GM19351 (cell line): ENCODE data around the gene DOCK3.
"Not testable (repeated sequence)": the region's sequence is repeated elsewhere in the genome, so short reads cannot be mapped to it uniquely, and the experiment has no call there.

Experiments used
- ATAC-seq: cut with Tn5 transposase; IDR thresholded peaks from one replicate; pipeline ENCODE4 v1.9.1; 2021; ENCODE audit warnings: mild to moderate bottlenecking, moderate library complexity; ENCODE audit not compliant: unreplicated experiment

Gene DOCK3

DNA sequence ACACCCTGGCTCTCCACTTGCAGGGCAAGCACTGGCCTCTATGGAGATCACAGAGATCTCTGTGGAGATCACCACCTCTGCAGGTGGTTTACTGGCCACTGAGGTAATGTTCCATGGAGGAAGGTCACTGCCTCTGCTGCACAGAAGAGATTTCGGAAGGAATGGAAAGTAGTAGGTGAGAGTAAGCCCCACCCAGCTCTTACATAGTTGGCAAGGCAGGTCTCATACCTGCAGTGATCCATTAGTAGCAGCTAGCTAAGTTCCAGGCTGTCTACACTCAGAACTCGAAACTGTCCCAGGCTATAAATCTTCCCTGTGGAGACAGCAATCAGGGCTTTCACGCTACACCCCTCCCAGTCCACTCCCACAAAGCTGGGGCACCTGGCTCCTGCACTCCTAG, 516.1 kb downstream of the DOCK3 start:
- no peak for ATAC-seq

DNA sequence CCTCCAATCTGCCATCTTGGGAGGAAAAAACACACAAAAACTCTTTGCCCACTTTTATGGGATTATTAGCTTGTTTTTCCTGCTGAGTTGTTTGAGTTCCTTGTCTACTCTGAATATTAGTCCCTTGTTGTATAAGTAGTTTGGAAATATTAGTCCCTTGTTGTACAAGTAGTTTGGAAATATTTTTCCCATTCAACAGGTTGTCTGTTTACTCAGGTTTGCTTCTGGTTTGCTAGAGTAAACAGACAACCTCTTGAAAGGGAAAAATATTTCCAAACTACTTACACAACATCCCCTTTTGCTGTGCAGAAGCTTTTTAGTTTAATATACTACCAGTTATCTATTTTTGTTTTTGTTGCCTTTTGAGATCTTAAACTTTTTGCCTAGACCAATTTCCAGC, 517.0 kb downstream of the DOCK3 start:
- ATAC-seq: no peak

DNA sequence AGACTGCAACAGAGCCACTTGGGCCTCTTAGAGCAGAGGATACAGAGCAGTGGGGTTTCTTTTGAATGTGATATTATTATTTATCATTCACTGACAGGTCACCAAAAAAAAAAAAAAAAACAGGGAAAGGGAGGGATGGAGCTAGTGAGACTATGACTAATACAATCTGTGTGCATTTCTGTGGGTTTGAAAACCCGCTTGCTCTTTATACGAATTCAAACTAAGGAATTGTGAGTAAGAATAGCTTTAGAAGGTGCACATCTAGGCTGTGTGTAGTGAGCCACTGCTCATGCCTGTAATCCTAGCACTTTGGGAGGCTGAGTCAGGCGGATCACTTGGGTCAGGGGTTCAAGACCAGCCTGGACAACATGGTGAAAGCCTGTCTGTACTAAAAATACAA, 523.8 kb downstream of the DOCK3 start:
- ATAC-seq: no peak

DNA sequence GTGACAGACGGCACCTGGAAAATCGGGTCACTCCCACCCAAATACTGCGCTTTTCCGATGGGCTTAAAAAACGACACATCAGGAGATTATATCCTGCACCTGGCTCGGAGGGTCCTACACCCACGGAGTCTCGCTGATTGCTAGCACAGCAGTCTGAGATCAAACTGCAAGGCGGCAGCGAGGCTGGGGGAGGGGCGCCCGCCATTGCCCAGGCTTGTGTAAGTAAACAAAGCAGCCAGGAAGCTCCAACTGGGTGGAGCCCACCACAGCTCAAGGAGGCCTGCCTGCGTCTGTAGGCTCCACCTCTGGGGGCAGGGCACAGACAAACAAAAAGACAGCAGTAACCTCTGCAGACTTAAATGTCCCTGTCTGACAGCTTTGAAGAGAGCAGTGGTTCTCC, 524.6 kb downstream of the DOCK3 start:
- ATAC-seq: not testable (repeated sequence)

DNA sequence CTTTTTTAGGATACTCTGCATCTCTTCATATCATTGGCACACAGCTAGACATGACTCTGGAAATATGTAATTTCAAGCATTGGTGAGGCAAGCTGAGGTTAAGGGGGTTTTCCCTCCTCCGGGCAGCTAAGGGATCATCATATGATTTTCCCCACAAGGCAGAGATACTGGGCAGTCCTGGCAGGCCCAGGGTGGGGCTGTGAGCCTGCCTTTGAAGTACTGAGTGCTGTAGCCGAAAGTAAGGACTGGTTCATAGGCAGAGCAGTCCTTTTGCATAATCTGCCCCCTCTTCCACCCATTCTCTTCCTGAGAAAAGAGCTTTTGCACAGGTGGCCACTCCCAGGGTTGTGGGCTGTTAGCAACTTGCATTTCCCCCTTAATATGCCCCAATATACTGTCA, 541.6 kb downstream of the DOCK3 start:
- no peak for ATAC-seq

DNA sequence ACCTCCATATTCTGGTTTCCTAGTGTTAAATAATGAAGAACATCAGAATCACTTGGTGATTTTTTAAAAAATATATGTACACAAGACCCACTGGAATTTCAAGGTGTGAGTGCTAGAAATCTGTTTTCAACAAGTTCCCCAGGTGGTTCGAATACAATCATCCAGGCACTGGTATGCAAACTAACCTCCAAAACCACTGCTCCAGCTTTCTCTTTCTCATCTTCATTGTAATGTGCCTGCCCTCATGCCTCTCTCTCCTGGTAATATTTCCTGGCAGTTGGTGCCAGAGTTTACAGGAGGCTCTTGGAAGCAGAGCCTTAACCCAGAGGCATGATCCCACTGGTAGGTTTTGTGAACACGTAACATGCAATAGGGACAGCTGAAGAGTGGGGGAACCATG, 547.2 kb downstream of the DOCK3 start:
- no peak for ATAC-seq

DNA sequence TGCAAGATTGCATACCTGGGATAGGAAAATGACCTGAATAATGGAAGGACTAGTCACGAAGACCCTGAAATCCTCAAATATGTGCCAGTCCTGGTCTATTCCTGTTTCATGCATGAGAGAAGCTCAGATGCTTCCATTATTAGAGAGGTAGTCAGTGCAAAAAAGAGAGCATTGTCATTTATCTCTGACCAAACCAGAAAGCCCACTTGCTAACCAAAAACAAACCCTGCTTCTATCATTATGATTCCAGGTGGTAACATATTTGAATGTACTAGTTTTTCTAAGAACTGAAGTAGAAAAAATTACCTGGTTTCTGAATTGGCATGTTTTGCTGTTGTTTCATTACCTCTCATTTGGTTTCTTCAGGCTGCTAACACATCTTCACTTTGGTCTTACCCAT, 549.6 kb downstream of the DOCK3 start:
- no peak for ATAC-seq

DNA sequence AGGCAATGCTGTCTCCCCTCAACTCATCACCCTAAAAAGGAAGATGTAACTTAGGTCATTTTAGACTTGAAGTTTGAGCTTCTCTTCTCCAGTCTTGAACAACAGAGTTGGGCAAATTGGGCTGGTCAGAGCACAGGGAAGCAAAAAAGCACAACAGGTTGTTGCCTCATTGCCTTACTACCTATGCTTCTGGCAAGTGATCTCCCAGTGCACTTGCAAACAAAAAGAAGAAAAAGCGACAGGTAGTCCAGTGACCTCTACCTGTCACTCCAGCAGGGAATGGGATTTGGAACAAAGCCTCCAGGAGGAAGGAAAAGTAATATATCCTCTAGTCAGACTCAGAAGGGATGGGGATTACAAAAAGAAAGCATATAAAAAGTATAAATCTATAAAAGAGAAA, 550.1 kb downstream of the DOCK3 start:
- no peak for ATAC-seq

DNA sequence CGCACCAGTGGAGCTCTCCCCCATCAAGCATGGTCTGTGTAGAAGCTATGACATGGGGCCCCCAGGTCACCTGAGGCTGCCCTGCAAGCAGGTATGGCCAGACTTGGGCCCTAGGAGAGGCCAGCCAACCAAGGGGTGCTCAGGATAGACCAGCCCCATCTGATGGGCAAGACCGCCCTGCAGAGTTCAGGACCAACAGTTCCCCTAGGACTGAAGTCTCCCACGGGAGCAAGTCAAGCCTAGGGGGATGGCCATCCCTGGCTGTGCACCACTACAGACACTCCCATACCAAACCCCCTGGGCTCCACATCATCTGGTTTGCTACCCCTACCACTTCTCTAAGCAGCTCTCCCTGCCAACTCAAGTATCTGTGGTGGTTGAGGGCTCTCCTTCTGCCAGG, 568.2 kb downstream of the DOCK3 start:
- no peak for ATAC-seq

DNA sequence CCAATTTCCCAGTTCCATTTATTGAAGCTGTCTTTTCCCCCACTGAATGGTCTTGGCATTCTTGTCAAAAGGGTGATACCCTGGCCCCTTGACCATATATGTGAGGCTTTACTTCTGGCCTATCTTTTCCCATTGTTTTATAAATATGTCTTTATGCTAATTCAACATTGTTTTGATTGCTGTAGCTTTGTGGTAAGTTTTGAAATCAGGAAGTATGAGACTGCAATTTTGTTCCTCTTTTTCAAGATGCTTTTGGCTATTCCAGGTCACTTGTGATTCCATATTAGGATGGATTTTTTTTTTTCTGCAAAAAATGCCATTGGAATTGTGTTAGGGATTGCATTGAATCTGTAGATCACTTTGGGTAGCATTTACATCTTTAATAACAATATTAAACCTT, 569.2 kb downstream of the DOCK3 start:
- ATAC-seq: no peak

DNA sequence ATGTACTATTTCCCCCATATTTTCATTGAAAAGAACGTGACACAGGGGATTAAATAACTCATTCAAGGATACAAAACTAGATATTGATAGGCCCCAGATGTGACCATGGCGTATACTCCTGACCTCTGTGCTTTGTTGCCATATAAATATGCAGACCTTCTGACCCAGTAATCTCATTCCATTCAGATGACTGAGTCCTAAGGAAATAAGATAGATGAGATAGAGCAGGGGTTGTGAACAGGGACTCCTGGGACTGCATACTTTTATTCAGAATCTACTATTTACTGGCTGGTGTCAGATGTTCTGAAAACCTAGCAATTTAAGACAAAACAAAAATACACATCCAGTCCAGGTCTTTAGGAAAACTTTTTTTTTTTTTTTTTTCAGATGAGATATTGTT, 571.1 kb downstream of the DOCK3 start:
- no peak for ATAC-seq

DNA sequence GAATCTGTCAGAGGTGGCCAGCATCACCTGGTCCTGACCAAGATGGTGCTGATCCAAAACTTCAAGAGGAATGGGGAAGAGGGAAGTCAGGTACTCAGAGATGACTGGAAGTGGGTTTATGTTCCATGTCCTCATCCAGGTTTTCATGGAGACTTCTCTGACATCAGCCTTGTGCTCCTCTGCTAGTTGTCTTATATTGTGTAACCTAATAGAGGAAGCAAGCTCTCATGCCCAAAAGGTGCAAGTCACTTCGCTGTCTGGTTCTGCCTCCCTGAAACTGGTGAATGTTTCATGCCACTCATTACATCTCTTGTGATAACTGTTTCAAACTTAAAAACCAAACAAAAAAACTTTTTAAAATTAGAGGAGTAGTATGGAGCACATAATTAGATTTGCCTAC, 583.1 kb downstream of the DOCK3 start:
- ATAC-seq: no peak

DNA sequence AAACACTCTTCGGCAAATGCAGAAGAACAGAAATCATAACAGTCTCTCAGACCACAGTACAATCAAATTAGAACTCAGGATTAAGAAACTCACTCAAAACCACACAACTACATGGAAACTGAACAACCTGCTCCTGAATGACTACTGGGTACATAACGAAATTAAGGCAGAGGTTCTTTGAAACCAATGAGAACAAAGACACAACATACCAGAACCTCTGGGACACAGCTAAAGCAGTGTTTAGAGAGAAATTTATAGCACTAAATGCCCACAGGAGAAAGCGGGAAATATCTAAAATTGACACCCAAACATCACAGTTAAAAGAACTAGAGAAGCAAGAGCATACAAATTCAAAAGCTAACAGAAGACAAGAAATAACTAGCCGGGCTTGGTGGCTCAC, 589.4 kb downstream of the DOCK3 start:
- ATAC-seq: not testable (repeated sequence)

DNA sequence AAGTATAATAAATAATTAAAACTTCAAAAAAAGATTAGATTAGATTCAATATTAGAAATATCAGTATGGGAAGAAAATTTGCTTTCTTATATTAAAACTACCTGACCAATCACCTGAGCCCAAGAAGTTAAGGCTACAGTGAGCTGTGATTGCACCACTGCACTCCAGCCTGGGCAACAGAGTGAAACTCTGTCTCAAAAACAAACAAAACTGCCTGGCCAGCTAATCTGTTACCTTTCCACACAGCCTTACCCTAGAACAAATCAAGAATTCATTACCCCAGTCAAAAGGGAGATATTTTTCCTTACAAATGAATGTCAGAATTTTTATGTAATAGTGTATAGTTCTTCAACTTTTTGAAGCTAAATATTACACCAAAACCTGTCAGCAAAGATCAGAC, 593.4 kb downstream of the DOCK3 start:
- no peak for ATAC-seq

DNA sequence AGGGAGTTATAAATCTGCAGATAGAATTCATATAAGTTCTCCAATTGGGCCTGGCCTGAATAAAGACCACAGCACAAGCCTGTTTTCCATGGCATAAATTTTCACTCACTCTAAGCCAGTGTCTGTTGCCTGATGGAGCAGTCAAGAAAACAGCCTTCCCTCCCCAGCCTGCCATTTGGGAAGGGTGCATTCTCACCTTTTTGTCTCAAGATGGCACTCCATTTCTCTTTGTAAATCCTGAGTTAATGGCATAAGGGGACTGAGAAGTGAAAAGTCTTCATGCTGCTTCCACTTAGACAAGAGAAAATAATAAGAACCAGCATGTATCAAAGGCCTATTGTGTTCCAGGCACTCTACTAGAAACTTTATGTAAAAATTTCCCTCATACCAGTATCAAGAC, 594.7 kb downstream of the DOCK3 start:
- ATAC-seq: no peak

DNA sequence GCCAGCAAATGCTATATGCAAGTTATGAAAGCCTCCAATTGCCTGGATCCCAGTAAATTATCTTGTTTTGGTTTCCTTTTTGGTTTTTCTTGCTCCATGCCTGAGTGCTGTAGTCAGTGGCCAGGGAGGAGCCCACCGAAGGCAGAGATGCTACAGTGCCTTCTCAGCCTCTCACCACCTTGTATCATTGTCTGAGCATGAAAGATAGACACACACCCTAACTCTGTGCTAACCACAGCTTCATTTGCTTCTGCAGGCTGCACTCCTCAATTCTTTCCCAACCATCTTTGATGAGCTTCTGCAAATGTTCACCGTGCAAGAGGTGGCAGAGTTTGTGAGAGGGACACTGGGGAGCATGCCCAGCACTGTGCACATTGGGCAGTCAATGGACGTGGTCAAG, 595.8 kb downstream of the DOCK3 start:
- ATAC-seq: no peak

DNA sequence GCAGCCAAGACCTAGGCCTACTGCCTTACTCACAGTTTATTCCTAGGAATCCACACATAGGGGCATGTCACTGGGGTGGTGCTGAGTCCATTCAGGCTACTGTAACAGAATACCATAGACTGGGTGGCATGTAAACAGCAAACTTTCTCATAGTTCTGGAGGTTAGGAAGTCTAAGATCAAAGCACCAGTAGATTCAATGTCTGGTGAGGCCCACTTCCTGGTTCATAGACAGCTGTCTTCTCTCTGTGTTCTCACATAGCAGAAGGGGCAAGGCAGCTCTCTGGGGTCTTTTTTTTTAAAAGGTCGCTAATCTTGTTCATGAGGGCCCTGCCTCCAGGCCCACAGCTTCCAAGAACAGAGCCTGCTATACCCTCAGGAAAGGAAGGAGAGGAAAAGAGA, 596.4 kb downstream of the DOCK3 start:
- no peak for ATAC-seq

DNA sequence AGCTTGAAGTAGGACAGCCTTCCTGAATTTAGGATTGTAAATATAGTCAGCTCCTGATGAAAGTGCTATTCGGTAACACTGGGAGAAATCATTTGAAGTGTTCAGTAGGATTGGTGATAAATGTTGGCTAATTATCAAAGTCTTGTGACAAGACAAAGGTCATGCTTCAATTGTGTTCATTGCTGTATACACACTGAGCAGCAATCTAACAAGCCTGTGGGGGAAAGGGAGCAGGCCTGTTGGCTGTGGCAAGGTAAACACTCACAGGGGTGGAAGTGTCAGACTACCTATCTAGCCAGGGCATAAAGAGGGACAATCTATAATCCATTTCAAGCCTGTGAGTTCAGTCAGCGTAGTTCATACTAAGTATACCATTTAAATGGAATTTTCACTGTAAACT, 599.3 kb downstream of the DOCK3 start:
- no peak for ATAC-seq

DNA sequence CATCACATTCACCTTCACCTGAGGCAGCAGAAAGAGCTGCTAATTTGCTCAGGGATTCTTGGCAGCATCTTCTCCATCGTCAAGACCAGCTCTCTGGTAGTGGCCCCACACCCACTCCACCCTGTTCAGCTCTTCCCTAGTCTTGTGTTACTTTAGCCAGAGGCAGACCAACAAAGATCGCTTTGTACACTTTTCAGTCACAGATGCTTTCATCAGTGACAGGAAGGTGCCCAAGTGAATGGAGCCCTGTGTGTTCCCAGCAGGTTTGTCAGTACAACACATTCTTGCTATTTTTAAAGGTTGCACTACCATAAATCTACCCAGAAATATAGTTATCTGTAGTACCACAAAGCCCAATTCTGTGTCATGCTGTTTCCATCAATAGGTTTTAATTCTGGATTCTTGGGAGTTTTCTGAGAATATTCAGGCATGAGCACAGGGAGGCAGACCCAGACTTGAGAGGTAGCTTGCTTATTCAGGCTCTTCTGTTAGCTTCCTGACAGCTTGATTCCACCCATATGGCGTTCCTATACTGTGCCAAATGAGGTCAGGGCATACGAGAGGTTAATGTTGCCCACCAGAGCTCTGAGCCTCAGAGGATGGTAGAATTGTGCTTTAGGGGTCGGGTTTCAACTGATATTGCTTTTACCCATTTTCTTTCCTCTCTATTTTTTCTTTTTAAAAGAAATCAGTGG, 600.5 kb downstream of the DOCK3 start:
- ATAC-seq: no peak

DNA sequence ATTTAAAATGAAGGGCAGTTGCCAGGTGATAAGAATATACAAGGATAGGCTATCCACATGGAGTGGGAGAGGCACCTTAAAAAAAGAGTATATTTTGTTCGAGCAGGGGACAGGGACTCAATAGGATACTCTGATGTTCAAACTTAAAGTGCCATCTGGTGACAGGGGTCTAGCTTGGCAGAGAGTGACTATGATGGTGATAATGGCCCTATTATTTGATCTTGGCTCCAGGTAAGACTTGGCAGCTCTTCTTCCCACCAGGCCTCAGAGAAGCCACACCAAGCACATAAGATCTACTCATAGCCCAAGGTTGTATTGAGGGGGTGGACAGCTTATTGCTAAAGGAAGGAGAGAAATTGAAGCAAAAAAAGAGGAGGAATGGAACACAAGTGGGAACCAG, 601.3 kb downstream of the DOCK3 start:
- no peak for ATAC-seq

DNA sequence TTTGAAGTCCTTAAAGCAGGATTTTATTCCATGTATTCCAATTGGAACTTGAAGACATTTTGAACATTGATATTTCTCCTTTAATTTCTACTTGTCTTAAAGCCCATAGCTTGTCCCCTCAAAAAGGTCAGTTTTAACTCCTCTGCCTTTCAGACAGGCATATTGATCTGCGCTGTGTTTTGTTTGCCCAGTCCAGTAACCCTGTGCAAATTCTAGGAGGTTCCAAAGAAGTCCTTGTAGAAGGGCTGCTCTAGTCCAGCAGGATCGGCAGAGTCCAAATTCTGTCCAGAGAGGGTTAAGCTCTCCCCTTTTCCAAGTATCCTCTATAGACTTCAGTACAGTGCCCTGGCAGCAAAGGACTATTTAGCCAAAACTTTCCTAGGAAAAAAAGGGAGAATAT, 604.7 kb downstream of the DOCK3 start:
- ATAC-seq: no peak

DNA sequence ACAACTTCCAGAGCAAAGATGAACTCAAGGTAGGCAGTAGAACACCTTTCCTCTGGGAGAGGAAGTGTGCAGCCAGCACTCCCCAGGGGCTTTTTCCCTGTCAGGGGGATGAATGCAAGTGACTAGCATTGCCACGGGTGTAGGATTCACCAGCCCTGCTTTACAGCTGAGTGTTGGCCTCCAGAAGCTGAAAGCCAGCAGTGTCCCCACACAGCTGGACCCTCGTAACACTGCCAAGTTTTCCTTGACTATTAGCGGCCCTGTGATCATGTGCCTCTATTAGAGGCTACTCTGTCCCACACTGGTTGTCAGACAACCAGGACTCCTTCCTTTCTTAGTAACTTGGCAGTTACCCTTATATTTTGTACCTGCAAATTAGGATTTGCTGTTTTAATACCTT, 605.4 kb downstream of the DOCK3 start:
- no peak for ATAC-seq

DNA sequence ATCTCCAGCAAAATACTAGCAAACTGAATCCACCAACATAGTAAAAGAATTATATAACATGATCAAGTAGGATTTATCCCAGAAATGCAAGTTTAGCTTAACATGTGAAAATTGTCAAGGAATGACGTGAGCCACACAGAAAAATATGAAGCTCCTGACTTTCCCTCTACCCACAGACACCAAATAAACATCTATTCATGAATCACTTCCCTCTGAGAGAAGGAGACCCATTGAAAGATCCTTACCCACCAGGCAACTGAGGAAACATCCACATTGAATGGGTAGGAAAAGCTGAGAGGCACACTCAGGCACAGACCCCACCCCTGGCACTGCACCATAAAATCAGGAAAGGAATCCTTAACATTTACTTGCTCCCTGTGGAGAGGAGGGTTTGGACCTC, 608.2 kb downstream of the DOCK3 start:
- no peak for ATAC-seq

DNA sequence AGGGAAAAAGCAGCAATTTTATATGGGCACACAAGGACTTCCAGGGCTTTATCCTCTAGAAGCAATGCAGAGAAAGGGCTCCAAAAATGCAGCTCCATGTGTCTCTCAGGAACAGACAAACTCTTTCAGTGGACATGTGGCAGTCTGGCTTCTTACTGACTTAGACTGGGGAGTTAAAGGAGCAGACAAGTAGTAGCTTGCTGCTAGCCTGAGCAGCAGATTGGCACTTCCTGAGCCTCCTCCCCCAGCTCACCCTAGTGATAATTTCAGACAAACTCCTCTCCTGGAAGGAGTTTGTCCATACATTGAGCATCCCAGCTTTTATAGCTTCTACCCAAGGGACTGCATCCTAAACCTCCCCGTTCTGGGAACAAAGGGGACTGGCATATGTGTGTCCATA, 608.7 kb downstream of the DOCK3 start:
- no peak for ATAC-seq
